ENCODE measurements around the gene ADGRF1. TPM values are rescaled to one million over a fixed set of nuclear protein-coding genes. Genes with fewer than 3 reads are reported as not detected.
"Not testable (repeated sequence)": the region's sequence is repeated elsewhere in the genome, so short reads cannot be mapped to it uniquely, and the experiment has no call there.

ADGRF1 gene
- polyA plus RNA-seq, 3 donors = 39.5 to 71.5 (median 50.9) TPM

GRCh38 chr6:47028835-47029360 lies 13.2 kb downstream of the ADGRF1 start:
- no peak for DNase-seq

- no peak for DNase-seq
These were observed 14.8 kb downstream of the ADGRF1 start for GRCh38 chr6:47027315-47027714.

GRCh38 chr6:47026679-47027078 lies 15.5 kb downstream of the ADGRF1 start:
- no peak for DNase-seq

- DNase-seq = no peak
These were observed 18.6 kb downstream of the ADGRF1 start for GRCh38 chr6:47023573-47023972.

GRCh38 chr6:47022191-47022590 lies 19.9 kb downstream of the ADGRF1 start:
- DNase-seq = no peak

- DNase-seq = no peak
These were observed 22.2 kb downstream of the ADGRF1 start for GRCh38 chr6:47019941-47020340.

GRCh38 chr6:47016909-47017308 lies 25.2 kb downstream of the ADGRF1 start:
- no peak for DNase-seq

GRCh38 chr6:47016261-47016660 lies 25.9 kb downstream of the ADGRF1 start:
- DNase-seq = no peak

- no peak for DNase-seq
These were observed 27.7 kb downstream of the ADGRF1 start for GRCh38 chr6:47014401-47014800.

- DNase-seq = no peak
These were observed 32.5 kb downstream of the ADGRF1 start for GRCh38 chr6:47009583-47009982.

- no peak for DNase-seq
These were observed 33.8 kb downstream of the ADGRF1 start for GRCh38 chr6:47008397-47008763.

- DNase-seq = no peak
These were observed 34.3 kb downstream of the ADGRF1 start for GRCh38 chr6:47007657-47008396.

GRCh38 chr6:47005486-47005885 lies 36.6 kb downstream of the ADGRF1 start:
- no peak for DNase-seq

GRCh38 chr6:47004463-47004862 lies 37.7 kb downstream of the ADGRF1 start:
- no peak for DNase-seq

GRCh38 chr6:47000842-47001241 lies 41.3 kb downstream of the ADGRF1 start:
- no peak for DNase-seq

- no peak for DNase-seq
These were observed 43.6 kb downstream of the ADGRF1 start for GRCh38 chr6:46998436-46999017.

- DNase-seq = no peak
These were observed 44.5 kb downstream of the ADGRF1 start for GRCh38 chr6:46997646-46998045.

GRCh38 chr6:46996860-46997641 lies 45.1 kb downstream of the ADGRF1 start:
- no peak for DNase-seq

GRCh38 chr6:46994933-46995332 lies 47.2 kb downstream of the ADGRF1 start:
- DNase-seq = no peak

- no peak for DNase-seq
These were observed 48.3 kb downstream of the ADGRF1 start for GRCh38 chr6:46993846-46994245.

GRCh38 chr6:46992391-46992790 lies 49.7 kb downstream of the ADGRF1 start:
- not testable (repeated sequence) for DNase-seq

GRCh38 chr6:46990818-46991510 lies 51.2 kb downstream of the ADGRF1 start:
- peak; percentile 72 for DNase-seq

Data from renal pelvis (tissue), 4 donors.